Neural crest cell (in vitro differentiated cells): ENCODE results near the gene TRIM71. TPM values are rescaled to one million over a fixed set of nuclear protein-coding genes. Genes with fewer than 3 reads are reported as not detected.

ENCODE experiments used
- DNase-seq: peaks from one replicate; pipeline ENCODE4 v3.0.0; 2021; ENCODE audit warnings: low read depth, mixed read lengths, low spot score
- H3K27ac Mint-ChIP-seq: one replicate; pipeline ENCODE4 v1.8.0; 2021; ENCODE audit warnings: mild to moderate bottlenecking, mixed read lengths; ENCODE audit not compliant: unreplicated experiment
- H3K27me3 Mint-ChIP-seq: 2 replicates; pipeline ENCODE4 v1.8.0; 2021; ENCODE audit warnings: low read depth, mild to moderate bottlenecking, mixed read lengths
- H3K36me3 Mint-ChIP-seq: 2 replicates; pipeline ENCODE4 v1.8.0; 2021; ENCODE audit warnings: low read depth, mild to moderate bottlenecking, mixed read lengths
- H3K4me1 Mint-ChIP-seq: 2 replicates; pipeline ENCODE4 v1.8.0; 2021; ENCODE audit warnings: mixed read lengths
- H3K4me3 Mint-ChIP-seq: one replicate; pipeline ENCODE4 v1.8.0; 2021; ENCODE audit warnings: mild to moderate bottlenecking, mixed read lengths
- H3K9me3 Mint-ChIP-seq: 2 replicates; pipeline ENCODE4 v1.8.0; 2021; ENCODE audit warnings: mixed read lengths
- CTCF ChIP-seq: fragments of 200-600 bp; sonication (generic); conservative IDR thresholded peaks from 2 replicates; pipeline ENCODE4 v1.5.0; 2021; ENCODE audit warnings: antibody characterized with exemption, mild to moderate bottlenecking
- total RNA-seq: library from RNA; stranded (reverse); gene quantifications from 2 replicates; pipeline ENCODE4 v1.2.1, GENCODE V29; 2021

TRIM71 gene
- total RNA-seq, 1 donor from 2014 or later = 92.4 TPM

DNA sequence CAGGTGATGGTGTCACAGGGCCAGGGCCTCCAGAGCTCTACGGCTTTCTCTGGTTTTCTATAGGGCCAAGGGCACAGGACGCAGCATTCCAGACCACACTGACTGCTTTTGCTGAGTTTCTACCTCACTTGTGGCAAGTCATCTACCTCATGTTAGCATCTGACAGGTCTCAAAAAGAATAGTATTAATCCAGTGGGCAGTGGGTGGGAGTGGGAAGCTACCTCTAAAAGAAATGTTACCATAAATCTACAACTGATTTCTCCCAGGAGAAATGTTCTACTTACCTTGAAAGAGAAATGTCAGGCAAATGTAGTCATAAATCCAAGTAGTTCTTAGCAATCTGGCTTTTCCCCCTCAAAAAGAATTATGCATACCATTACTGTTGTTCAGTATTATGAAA is 77.9 kb downstream of the TRIM71 start:
- Mint-ChIP-seq H3K36me3 (peaks cover 31% of the 10 kb centered on the region), H3K4me1 (no peaks in the 10 kb centered on the region), H3K4me3 (no peak overlapping the region), H3K27ac (no peak overlapping the region), H3K27me3 (no peaks in the 10 kb centered on the region), H3K9me3 (no peaks in the 10 kb centered on the region)
- no peak for TF ChIP-seq CTCF
- no peak for DNase-seq

DNA sequence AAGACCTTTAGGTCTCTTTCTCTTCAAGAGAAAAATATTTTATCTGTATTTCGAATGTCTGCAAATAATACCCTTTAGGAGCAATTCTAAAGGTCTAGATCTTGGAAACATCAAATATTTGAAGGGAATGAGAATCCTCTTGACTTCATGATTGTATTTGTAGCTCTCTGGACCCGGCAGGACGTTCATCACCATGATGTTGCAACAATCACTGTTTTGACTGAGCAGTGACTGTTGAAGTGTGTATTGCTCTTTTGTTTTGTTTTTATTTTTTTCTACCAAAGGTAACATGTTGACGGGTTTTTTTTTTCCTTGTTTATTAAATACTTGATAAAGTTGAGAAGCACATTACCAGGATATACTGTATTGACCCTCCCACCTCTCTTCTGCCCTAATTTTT is 78.3 kb downstream of the TRIM71 start:
- Mint-ChIP-seq H3K36me3 (peaks cover 27% of the 10 kb centered on the region), H3K9me3 (no peaks in the 10 kb centered on the region), H3K4me1 (peaks cover 3% of the 10 kb centered on the region), H3K27me3 (no peaks in the 10 kb centered on the region), H3K4me3 (no peak overlapping the region), H3K27ac (no peak overlapping the region)
- TF ChIP-seq CTCF = no peak
- DNase-seq = no peak

DNA sequence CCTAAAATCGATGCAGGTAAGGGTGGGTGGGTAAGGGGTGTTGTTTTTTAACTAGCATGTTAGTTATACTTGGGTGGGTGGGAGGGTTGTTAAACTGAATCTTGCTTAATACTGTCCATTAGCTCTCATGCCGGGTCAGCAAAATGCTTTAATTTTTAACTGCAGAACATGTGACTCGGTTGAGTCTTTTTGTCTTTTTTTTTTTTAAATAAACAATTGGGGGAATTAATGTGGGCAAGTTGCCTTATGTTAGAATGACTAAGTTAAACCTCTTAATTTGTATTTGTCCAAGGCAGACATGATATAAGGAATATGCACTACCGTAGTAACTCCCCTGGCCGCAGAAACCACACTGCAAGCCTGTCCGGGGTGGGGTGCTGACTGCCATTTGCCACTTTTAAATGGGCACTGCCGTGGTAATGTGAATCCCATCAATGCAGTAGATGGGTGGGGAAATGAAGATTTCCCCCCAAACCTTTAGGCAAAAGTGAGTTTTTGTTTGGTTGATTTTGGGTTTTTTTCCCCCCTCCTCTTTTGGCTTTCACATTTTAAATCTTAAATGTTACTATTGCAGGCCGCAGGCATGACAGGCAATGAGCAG is 79.3 kb downstream of the TRIM71 start:
- H3K4me1 Mint-ChIP-seq = peaks cover 10% of the 10 kb centered on the region
- H3K9me3 Mint-ChIP-seq = no peaks in the 10 kb centered on the region
- no peak for TF ChIP-seq CTCF
- H3K27ac Mint-ChIP-seq = no peak overlapping the region
- H3K4me3 Mint-ChIP-seq = no peak overlapping the region
- no peaks in the 10 kb centered on the region for H3K27me3 Mint-ChIP-seq
- DNase-seq = no peak
- peaks cover 19% of the 10 kb centered on the region for H3K36me3 Mint-ChIP-seq

DNA sequence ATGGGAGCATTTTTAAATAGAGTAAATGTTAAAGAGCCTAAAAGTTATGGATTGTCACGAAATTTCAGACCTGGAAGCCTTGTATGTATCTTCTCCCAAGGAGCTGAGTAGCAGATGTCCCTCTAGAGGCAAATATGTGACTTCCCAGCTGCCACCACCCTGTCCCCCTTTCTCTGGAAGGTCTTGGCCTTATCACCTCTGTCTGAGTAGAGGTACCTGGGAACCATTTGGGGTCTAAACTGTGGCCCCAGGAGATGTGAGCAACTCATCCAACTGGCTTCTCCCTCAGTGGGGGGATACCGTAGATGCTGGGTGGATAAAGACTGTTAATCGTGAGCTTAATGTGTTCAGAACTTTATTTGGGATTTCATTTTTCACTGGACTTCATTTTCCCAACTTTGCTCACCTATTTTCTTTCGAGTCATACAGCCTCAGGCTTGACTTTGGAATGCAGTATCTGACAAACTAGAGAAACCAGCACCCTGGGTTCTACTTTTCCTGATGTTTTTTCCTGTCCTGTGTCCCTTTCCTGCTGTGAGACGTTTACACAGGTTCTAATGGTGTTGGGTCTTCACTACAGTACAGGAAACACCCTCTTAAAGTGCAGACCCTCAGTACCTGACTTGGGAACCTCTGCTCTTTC is 80.3 kb downstream of the TRIM71 start:
- Mint-ChIP-seq H3K27ac (peak overlapping the region; percentile 5), H3K4me1 (peaks cover 14% of the 10 kb centered on the region), H3K9me3 (no peaks in the 10 kb centered on the region), H3K27me3 (no peaks in the 10 kb centered on the region), H3K4me3 (no peak overlapping the region), H3K36me3 (peaks cover 19% of the 10 kb centered on the region)
- TF ChIP-seq CTCF = peak; percentile 36
- DNase-seq = no peak

DNA sequence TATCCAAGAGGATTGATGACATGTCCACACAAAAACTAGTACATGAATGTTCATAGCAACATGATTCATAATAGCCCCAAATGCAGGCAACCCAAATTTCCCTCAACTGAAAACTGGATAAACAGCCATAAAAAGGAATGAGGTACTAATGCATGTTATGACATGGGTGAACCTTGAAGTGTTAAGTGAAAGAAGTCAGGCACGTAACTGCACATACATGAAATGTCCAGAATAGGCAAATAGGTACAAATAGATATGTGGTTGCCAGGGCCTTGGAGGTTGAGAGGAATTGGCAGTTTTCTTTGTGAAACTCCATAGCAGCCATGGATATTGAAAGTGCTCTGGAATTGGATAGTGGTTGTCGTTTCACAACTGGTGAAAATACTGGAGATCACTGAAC is 81.5 kb downstream of the TRIM71 start:
- H3K27me3 Mint-ChIP-seq = no peaks in the 10 kb centered on the region
- H3K4me1 Mint-ChIP-seq = peaks cover 14% of the 10 kb centered on the region

More for the DNA sequence above, 81.5 kb downstream of the TRIM71 start:
- Mint-ChIP-seq H3K27ac (no peak overlapping the region), H3K36me3 (peaks cover 26% of the 10 kb centered on the region), H3K4me3 (no peak overlapping the region), H3K9me3 (no peaks in the 10 kb centered on the region)
- no peak for DNase-seq
- TF ChIP-seq CTCF = no peak
